HuH-7 (cell line): ENCODE data around the gene PLA2G4A.
"Not testable (repeated sequence)": the region's sequence is repeated elsewhere in the genome, so short reads cannot be mapped to it uniquely, and the experiment has no call there.

Experiments
- DNase-seq: peaks from one replicate; pipeline ENCODE4 v3.0.0; 2011; ENCODE audit warnings: low spot score

Gene PLA2G4A

DNA sequence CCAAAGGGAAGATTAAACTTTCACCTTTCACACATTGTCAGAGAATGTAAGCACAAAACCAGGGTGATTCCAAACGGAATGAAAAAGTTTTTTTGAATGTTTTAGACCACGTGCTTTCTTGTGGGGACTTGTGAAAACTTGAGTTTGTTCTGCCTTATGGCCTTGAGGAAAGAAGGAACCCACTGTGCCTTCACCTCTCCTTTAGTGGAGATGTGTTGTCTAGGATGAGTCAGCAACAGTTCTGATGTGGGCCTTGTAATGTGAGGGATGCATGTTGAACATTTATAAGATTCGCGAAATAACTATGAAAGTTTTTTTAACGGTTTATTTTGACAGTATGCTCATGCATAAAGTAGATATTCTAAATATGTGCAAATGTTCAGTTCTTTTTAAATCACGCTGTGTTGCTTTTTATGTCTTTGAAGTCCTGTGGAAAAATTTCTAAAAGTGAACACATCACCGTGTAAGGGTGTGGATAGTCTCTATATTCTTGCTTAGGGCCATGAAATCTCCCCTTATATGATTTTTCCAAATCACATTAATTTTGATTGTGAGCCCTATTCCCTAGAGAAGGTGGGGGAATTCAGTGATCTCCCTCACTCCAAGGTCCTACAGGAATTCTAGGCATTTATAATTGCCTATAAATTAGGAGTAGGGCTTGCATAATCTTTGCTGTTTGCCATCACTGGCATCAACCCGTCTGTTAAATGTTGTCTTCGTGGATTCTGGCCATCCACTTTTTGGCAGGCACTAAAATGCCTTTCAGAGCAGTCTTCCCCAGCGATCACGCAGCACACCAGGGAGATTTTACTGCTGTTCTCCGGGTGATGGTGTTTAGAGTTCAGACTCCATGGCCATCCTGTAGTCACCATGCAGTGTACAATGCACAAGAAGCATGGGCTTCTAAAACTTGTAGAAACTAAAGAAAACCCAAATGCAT is 47.4 kb downstream of the PLA2G4A start:
- DNase-seq, result no peak

GRCh38 chr1:186878356-186878755 is 49.6 kb downstream of the PLA2G4A start:
- DNase-seq, result no peak

DNA sequence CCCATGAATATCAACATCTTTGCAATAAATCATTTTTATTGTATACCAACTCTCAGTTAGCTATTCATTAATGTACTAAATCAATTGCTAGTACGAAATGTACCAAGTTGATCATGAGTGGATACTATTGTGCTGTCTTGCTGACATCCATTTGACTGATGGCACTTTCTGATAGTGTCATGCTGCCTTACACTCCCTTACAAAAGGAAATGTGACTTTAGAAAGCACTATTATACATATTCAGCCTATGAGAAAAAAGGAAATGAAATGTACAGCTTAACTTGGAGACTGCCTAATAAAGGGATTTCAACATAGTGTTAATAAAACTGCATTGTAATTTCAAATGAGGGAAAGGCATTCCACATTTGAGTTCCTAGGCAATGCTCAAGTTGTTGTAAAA is 52.2 kb downstream of the PLA2G4A start:
- no peak for DNase-seq

GRCh38 chr1:186882372-186883134 is 53.8 kb downstream of the PLA2G4A start:
- DNase-seq, result no peak

DNA sequence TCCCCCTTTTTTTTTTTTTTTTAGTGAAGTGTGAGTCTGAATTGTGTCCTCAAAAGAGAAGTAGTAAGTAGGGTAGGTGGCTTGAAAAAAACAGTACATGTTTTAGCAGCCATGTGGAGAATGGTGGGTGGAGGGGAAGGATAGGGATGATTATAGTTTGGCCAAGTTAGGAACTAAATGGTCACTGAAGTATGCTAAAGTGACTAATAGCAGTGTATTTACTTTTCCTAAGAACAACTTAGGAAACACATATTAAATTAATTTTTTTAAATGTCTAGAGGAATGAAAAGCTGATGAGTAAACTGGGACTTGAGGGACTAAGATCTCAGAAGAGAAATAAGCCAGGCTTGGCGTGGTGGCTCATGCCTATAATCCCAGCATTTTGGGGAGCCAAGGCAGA is 55.5 kb downstream of the PLA2G4A start:
- DNase-seq, result no peak

DNA sequence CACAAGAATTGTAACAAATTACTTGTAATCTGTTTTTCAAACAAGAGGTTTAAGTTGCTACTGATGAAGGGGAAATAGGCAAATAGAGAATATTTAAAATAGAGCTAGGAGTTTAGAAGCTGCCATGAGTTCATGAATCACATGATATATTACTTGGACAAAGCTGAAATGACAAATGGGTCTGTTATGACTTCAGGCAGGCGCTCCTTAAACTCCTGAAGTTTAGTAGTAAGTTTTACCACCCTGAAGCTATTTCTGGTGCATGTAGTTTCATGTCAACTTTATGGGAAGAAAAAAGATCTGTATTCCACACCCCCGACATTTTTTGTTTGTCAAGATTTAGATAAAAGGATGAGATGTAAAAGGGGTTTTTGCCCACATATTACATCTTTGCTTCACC is 58.5 kb downstream of the PLA2G4A start:
- DNase-seq, result no peak

DNA sequence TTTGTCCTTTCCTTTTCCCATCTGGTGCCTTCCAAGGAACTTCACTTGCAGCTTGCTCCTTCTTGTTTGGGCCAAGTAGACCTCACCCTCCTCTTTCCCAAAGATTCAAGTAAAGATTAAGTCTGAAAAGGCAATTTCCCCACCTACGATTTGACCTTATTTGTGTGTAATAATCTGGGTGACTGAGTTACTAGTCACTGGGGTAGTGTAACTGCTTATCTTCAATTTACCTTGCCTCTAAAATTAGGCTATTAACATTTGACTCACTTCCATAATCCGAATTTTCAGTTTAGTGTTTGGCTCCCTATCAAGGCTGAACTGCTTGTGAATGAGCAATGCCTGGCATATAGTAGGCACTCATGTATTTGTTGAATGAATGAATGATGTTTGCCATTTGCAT is 59.6 kb downstream of the PLA2G4A start:
- DNase-seq, result no peak

GRCh38 chr1:186892936-186893335 is 64.2 kb downstream of the PLA2G4A start:
- DNase-seq, result no peak

- no peak for DNase-seq
These were observed 65.7 kb downstream of the PLA2G4A start for GRCh38 chr1:186894415-186894814.

- DNase-seq, result no peak
These were observed 67.5 kb downstream of the PLA2G4A start for GRCh38 chr1:186896211-186896610.

GRCh38 chr1:186897008-186897407 is 68.3 kb downstream of the PLA2G4A start:
- DNase-seq, result no peak

GRCh38 chr1:186899577-186899976 is 70.8 kb downstream of the PLA2G4A start:
- DNase-seq, result no peak

- no peak for DNase-seq
These were observed 71.2 kb downstream of the PLA2G4A start for GRCh38 chr1:186899977-186900376.

DNA sequence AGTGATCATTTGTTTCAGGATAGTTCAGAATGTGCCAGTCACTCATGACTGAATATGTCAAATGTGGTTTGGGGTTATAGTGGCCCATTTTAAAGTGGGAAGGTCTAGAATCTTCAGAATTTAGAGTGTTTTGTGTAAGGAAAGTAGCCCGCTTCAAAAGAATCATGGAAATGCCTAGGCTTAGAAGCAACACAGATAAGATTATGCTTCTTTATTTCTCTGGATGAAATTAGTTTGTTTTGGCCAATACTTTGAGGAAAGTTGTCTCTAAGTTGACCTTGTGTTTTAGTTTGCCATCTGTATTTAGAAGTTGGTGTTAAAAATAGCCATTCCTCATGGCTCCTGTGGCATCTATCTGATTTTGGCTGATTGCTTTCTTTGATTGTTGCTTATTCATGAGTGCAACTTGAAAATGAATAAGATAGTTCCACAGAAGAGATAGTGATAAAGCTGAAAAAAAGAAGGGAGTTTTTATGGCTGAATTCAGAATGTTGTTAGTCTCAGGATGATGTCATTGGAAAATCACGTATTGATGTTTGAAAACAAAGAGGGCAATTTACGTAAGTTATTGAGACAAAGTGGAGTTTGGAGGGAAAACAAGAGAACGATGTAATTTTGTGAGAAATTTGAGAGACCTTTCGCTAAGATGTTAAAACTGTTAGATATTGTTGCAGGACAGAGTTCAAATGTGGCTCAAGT is 71.9 kb downstream of the PLA2G4A start:
- no peak for DNase-seq

DNA sequence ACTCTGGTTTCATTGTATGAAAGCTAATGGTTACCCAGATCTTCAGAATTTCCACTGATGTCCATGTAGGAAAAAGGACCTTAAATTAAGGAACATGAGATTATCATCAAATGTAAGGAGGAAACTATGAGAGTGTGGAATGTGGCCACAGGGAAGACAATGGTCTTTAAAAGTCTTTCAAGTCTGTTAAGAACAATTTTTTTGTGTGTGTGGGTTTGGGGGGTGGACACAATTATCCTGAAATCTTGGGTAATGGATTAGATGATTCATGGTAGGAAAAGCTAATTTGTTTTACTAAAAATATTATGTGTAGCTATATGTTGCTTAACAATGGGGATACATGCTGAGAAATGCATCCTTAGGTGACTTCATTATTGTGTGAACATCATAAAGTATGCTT is 72.9 kb downstream of the PLA2G4A start:
- DNase-seq, result no peak

- DNase-seq, result no peak
These were observed 74.8 kb downstream of the PLA2G4A start for GRCh38 chr1:186903374-186904136.

GRCh38 chr1:186904361-186904760 is 75.6 kb downstream of the PLA2G4A start:
- no peak for DNase-seq

DNA sequence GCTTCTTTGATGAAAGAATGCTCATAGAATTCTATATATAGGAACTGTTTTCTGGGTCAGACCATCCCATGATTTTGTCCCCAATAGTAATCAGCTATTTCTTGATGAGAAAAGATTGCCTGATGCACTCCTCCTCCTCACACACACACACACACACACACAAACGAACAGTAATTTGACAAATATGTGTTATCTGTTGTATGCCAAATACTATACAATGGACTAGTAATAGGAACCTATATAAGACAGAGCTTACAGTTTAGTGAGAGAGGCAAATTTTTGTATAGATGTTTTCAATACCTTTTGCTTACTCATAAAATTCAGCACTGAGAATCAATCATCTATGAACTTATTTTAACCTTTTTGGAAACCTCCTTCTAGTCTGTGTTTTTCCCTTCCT is 76.8 kb downstream of the PLA2G4A start:
- no peak for DNase-seq

DNA sequence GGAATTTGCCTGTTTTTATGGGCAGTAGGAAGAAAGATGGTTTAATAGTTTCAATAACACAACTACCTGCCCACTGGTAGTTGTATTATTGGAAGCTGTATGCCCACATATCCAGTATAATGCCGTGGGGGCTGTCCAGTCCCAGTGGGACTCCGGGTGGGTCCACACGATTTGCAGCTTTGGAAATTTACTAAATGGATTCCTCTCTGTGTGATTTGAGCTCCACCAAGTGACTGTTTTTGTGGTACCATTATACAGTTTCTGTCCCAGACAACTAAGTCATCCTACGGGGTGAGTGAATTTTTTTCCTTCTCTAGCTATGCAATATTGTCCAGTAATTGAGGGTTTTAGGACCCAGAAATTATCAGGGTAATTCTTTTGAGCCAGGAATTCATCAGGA is 86.8 kb downstream of the PLA2G4A start:
- DNase-seq, result no peak

DNA sequence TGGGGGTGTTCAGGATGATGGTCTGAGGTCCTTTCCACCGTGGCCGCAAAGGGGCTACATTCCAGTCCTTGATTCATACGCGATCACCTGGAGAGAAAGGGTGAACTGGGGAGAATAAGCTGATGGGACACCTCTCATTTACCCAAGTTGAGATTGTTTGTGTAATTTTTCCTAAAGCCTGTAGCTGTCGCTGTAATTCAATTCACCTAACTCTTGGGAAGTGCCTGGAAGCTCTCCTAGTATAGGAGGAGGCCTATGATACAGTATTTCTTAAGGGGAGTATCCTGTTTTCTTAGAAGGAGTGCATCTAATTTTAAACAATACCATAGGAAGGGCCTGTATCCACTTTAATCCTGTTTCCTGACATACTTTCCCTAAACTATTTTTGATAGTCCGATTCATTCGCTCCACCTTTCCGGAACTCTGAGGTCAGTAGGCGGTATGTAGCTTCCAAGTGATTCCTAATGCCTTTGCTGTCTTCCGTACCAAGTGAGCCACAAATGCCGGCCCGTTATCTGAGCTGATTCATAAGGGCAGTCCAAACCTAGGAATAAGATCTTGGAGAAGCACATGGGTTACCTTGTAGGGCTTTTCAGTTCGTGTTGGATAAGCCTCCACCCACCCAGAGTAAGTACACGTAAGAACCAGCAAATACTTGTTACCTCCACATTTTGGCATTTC is 88.5 kb downstream of the PLA2G4A start:
- DNase-seq, result not testable (repeated sequence)

GRCh38 chr1:186921386-186921785 is 92.6 kb downstream of the PLA2G4A start:
- DNase-seq, result not testable (repeated sequence)
